SK-N-SH treated with all-trans-retinoic acid at 6 μM for 48 hours (cell line): ENCODE measurements around the gene VPREB1.
"Not testable (repeated sequence)": the region's sequence is repeated elsewhere in the genome, so short reads cannot be mapped to it uniquely, and the experiment has no call there.

Source experiments
- ARNTL ChIP-seq: fragments of 450-650 bp; formaldehyde crosslinking; IDR thresholded peaks from 2 replicates; pipeline ENCODE4 v1.5.0; 2020; ENCODE audit warnings: low read depth, mild to moderate bottlenecking, moderate library complexity, borderline replicate concordance
- CREB5 ChIP-seq: fragments of 250-450 bp; sonication (Bioruptor Pico); IDR thresholded peaks from 2 replicates; pipeline ENCODE4 v1.5.1; 2020; ENCODE audit warnings: low read depth, mild to moderate bottlenecking, moderate library complexity
- CSDC2 ChIP-seq: fragments of 250-450 bp; sonication (Bioruptor Pico); IDR thresholded peaks from 2 replicates; pipeline ENCODE4 v1.5.0; 2020; ENCODE audit warnings: mild to moderate bottlenecking, moderate library complexity
- CSRNP3 ChIP-seq: fragments of 250-450 bp; sonication (Bioruptor Pico); IDR thresholded peaks from 2 replicates; pipeline ENCODE4 v1.5.1; 2021; ENCODE audit warnings: mild to moderate bottlenecking, moderate library complexity
- OSR1 ChIP-seq: fragments of 250-450 bp; sonication (Bioruptor Pico); IDR thresholded peaks from 2 replicates; pipeline ENCODE4 v1.8.0; 2022; ENCODE audit warnings: moderate library complexity, mild to moderate bottlenecking, inconsistent platforms
- PATZ1 ChIP-seq: fragments of 250-450 bp; sonication (Bioruptor Pico); IDR thresholded peaks from 2 replicates; pipeline ENCODE4 v1.8.0; 2020; ENCODE audit warnings: mild to moderate bottlenecking, moderate library complexity, borderline replicate concordance
- POU6F1 ChIP-seq: fragments of 250-450 bp; sonication (Bioruptor Pico); IDR thresholded peaks from 2 replicates; pipeline ENCODE4 v1.8.0; 2021; ENCODE audit warnings: low read depth, mild to moderate bottlenecking, moderate library complexity, borderline replicate concordance
- RARB ChIP-seq: fragments of 250-450 bp; sonication (Bioruptor Pico); IDR thresholded peaks from 2 replicates; pipeline ENCODE4 v1.8.0; 2021; ENCODE audit warnings: mild to moderate bottlenecking, moderate library complexity
- SNAI2 ChIP-seq: fragments of 250-450 bp; sonication (Bioruptor Pico); IDR thresholded peaks from 2 replicates; pipeline ENCODE4 v1.5.0; 2020; ENCODE audit warnings: mild to moderate bottlenecking, moderate library complexity
- ZC3H10 ChIP-seq: fragments of 250-450 bp; sonication (Bioruptor Pico); IDR thresholded peaks from 2 replicates; pipeline ENCODE4 v1.5.1; 2021; ENCODE audit warnings: mild to moderate bottlenecking, moderate library complexity
- ZFP3 ChIP-seq: fragments of 250-450 bp; sonication (Bioruptor Pico); IDR thresholded peaks from 2 replicates; pipeline ENCODE4 v1.5.0; 2020; ENCODE audit warnings: mild to moderate bottlenecking, moderate library complexity
- ZNF70 ChIP-seq: fragments of 450-650 bp; formaldehyde crosslinking; IDR thresholded peaks from 2 replicates; pipeline ENCODE4 v1.5.0; 2020; ENCODE audit warnings: mild to moderate bottlenecking, moderate library complexity
- ZNF8 ChIP-seq: fragments of 450-650 bp; formaldehyde crosslinking; IDR thresholded peaks from 2 replicates; pipeline ENCODE4 v1.5.0; 2020; ENCODE audit warnings: mild to moderate bottlenecking, moderate library complexity

- not testable (repeated sequence) for TF ChIP-seq RARB; SNAI2 (CRISPR knock-in tag); CREB5 (CRISPR knock-in tag); ZFP3 (CRISPR knock-in tag); ZC3H10 (CRISPR knock-in tag); ZNF70 (CRISPR knock-in tag); CSDC2; POU6F1; ZNF8; OSR1; ARNTL; CSRNP3; PATZ1 (CRISPR knock-in tag)
Observed at GRCh38 chr22:22286390-22287105, 42.0 kb downstream of the VPREB1 start.
